ENCODE measurements around the gene MAPKAP1.

MAPKAP1 gene

DNA sequence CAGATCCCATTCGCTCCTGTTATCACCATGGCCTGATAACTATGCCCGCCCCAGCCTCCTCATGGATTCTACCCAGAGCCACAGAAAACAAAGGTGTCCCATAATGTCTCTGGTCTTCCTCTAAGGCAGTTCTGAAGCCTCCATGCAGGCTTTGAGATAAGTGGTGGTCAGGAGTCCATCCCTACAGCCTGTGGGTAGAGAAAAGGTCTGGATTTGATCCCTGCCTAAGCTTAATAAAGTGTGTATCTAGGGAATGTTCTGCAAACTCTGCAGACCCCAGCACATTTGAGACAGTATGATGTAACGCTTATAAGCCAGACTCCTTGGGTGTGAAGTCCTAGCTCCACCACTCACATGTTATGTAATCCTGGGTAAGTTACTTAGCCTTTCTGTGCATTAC is 187.3 kb downstream of the MAPKAP1 start:
- POLR2A ChIA-PET, result no interaction called here
- CTCF ChIA-PET, result no interaction called here
- DNase-seq (ENCODE audit: extremely low spot score), result no peak
- TF ChIP-seq SUZ12 (IDR thresholded peaks at IDR 0.05) (no peak), HDGF (IDR thresholded peaks at IDR 0.05; ENCODE audit: borderline replicate concordance) (no peak)

- no peak for DNase-seq (ENCODE audit: extremely low spot score)
- CTCF ChIA-PET, result no interaction called here
- TF ChIP-seq NFRKB (IDR thresholded peaks at IDR 0.05) (no peak), CTBP1 (IDR thresholded peaks at IDR 0.05; ENCODE audit: borderline replicate concordance) (no peak), ARNT (IDR thresholded peaks at IDR 0.05) (no peak), LEF1 (IDR thresholded peaks at IDR 0.05; ENCODE audit: borderline replicate concordance) (no peak), FOXM1 (IDR thresholded peaks at IDR 0.05; ENCODE audit: borderline replicate concordance) (no peak), SP1 (IDR thresholded peaks at IDR 0.05) (no peak), SUZ12 (IDR thresholded peaks at IDR 0.05) (no peak), FOXK2 (IDR thresholded peaks at IDR 0.05) (no peak), HDGF (IDR thresholded peaks at IDR 0.05; ENCODE audit: borderline replicate concordance) (no peak), BHLHE40 (IDR thresholded peaks at IDR 0.05; ENCODE audit: borderline replicate concordance) (no peak), TARDBP (IDR thresholded peaks at IDR 0.05) (no peak), PKNOX1 (IDR thresholded peaks at IDR 0.05) (no peak), FOXA1 (IDR thresholded peaks at IDR 0.05) (no peak), L3MBTL2 (conservative IDR thresholded peaks at IDR 0.05) (no peak), ELF4 (IDR thresholded peaks at IDR 0.05) (no peak), ZNF384 (IDR thresholded peaks at IDR 0.05) (no peak)
- POLR2A ChIA-PET, result no interaction called here
These were observed 189.4 kb downstream of the MAPKAP1 start for GRCh38 chr9:125517577-125517976.

GRCh38 chr9:125515983-125516940 is 190.7 kb downstream of the MAPKAP1 start:
- no peak for TF ChIP-seq SP1 (IDR thresholded peaks at IDR 0.05)
- TF ChIP-seq BHLHE40 (IDR thresholded peaks at IDR 0.05; ENCODE audit: borderline replicate concordance), result no peak
- ChIA-PET CTCF (no interaction called here), POLR2A (no interaction called here)
- no peak for DNase-seq (ENCODE audit: extremely low spot score)

GRCh38 chr9:125515281-125515680 is 191.7 kb downstream of the MAPKAP1 start:
- ChIA-PET CTCF (no interaction called here), POLR2A (no interaction called here)
- TF ChIP-seq BHLHE40 (IDR thresholded peaks at IDR 0.05; ENCODE audit: borderline replicate concordance), result no peak
- TF ChIP-seq ZNF384 (IDR thresholded peaks at IDR 0.05), result no peak
- no peak for TF ChIP-seq HDGF (IDR thresholded peaks at IDR 0.05; ENCODE audit: borderline replicate concordance)
- no peak for TF ChIP-seq PKNOX1 (IDR thresholded peaks at IDR 0.05)
- no peak for TF ChIP-seq FOXM1 (IDR thresholded peaks at IDR 0.05; ENCODE audit: borderline replicate concordance)
- TF ChIP-seq SP1 (IDR thresholded peaks at IDR 0.05), result no peak
- no peak for TF ChIP-seq SUZ12 (IDR thresholded peaks at IDR 0.05)
- no peak for TF ChIP-seq LEF1 (IDR thresholded peaks at IDR 0.05; ENCODE audit: borderline replicate concordance)
- no peak for TF ChIP-seq TARDBP (IDR thresholded peaks at IDR 0.05)
- TF ChIP-seq ARNT (IDR thresholded peaks at IDR 0.05), result no peak
- no peak for TF ChIP-seq FOXK2 (IDR thresholded peaks at IDR 0.05)
- TF ChIP-seq L3MBTL2 (conservative IDR thresholded peaks at IDR 0.05), result no peak
- TF ChIP-seq ELF4 (IDR thresholded peaks at IDR 0.05), result no peak
- TF ChIP-seq FOXA1 (IDR thresholded peaks at IDR 0.05), result no peak
- TF ChIP-seq NFRKB (IDR thresholded peaks at IDR 0.05), result no peak
- TF ChIP-seq CTBP1 (IDR thresholded peaks at IDR 0.05; ENCODE audit: borderline replicate concordance), result no peak
- no peak for DNase-seq (ENCODE audit: extremely low spot score)

GRCh38 chr9:125514468-125514867 is 192.5 kb downstream of the MAPKAP1 start:
- TF ChIP-seq TARDBP (IDR thresholded peaks at IDR 0.05), result no peak
- no peak for TF ChIP-seq BHLHE40 (IDR thresholded peaks at IDR 0.05; ENCODE audit: borderline replicate concordance)
- DNase-seq (ENCODE audit: extremely low spot score), result no peak
- ChIA-PET CTCF (no interaction called here), POLR2A (no interaction called here)

- TF ChIP-seq L3MBTL2 (conservative IDR thresholded peaks at IDR 0.05), result no peak
- no peak for TF ChIP-seq FOXM1 (IDR thresholded peaks at IDR 0.05; ENCODE audit: borderline replicate concordance)
- TF ChIP-seq SUZ12 (IDR thresholded peaks at IDR 0.05), result no peak
- TF ChIP-seq NFRKB (IDR thresholded peaks at IDR 0.05), result no peak
- DNase-seq (ENCODE audit: extremely low spot score), result no peak
- CTCF ChIA-PET, result interaction anchor here (0.6 to 1.0 kb wide), 2 partner anchors 30 to 40 kb away, joined by 3 read pairs; no protein-coding TSS in a partner anchor
- POLR2A ChIA-PET, result no interaction called here
These were observed 193.2 kb downstream of the MAPKAP1 start for GRCh38 chr9:125513668-125514413.

DNA sequence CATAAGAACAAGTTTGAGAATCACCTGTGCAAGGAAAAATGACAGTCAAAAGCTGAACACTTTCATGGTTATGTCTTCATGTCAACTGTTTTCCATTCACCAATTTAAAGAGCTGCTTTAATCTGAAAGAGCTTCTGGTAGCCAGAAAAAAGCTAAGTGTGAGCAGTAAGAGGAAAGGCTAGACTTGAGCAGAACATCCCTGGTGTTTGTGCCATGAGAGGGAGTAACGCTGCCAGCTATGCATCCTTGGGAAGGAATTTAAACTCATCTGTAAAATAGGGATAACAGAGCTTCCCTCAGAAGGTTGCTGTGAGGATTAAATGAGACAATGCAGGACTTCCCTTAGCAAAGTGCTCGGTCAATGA is 193.7 kb downstream of the MAPKAP1 start:
- ChIA-PET POLR2A (no interaction called here), CTCF (interaction anchor here (0.6 to 1.0 kb wide), 2 partner anchors 30 to 39 kb away, joined by 3 read pairs; no protein-coding TSS in a partner anchor)
- no peak for DNase-seq (ENCODE audit: extremely low spot score)
- TF ChIP-seq BHLHE40 (IDR thresholded peaks at IDR 0.05; ENCODE audit: borderline replicate concordance) (no peak), ARNT (IDR thresholded peaks at IDR 0.05) (no peak), NFRKB (IDR thresholded peaks at IDR 0.05) (no peak), FOXM1 (IDR thresholded peaks at IDR 0.05; ENCODE audit: borderline replicate concordance) (no peak), SP1 (IDR thresholded peaks at IDR 0.05) (no peak), LEF1 (IDR thresholded peaks at IDR 0.05; ENCODE audit: borderline replicate concordance) (no peak), PKNOX1 (IDR thresholded peaks at IDR 0.05) (no peak), ZNF384 (IDR thresholded peaks at IDR 0.05) (no peak), FOXK2 (IDR thresholded peaks at IDR 0.05) (no peak), CTBP1 (IDR thresholded peaks at IDR 0.05; ENCODE audit: borderline replicate concordance) (no peak), FOXA1 (IDR thresholded peaks at IDR 0.05) (no peak), ELF4 (IDR thresholded peaks at IDR 0.05) (no peak), L3MBTL2 (conservative IDR thresholded peaks at IDR 0.05) (no peak), SUZ12 (IDR thresholded peaks at IDR 0.05) (no peak), HDGF (IDR thresholded peaks at IDR 0.05; ENCODE audit: borderline replicate concordance) (no peak), TARDBP (IDR thresholded peaks at IDR 0.05) (no peak)

All from HEK293T (cell line).